ENCODE results near the gene SCGB1A1. TPM values are rescaled to one million over a fixed set of nuclear protein-coding genes. Genes with fewer than 3 reads are reported as not detected.

The SCGB1A1 gene
- total RNA-seq, 4 donors from 2014 or later = not detected

- no peak for TF ChIP-seq POLR2A (IDR thresholded peaks at IDR 0.05)
- no peak for TF ChIP-seq CTCF (IDR thresholded peaks at IDR 0.05)
- Histone ChIP-seq H3K4me1 (no peaks in the 10 kb centered on the region), H3K36me3 (no peaks in the 10 kb centered on the region), H3K9me3 (no peaks in the 10 kb centered on the region), H3K27ac (peak overlapping the region; percentile 34 to 67), H3K4me3 (no peak overlapping the region), H3K27me3 (no peaks in the 10 kb centered on the region)
- DNase-seq = no peak
- intact Hi-C loops (cut with DNase I; ENCODE audit: low total_unique reads) = no loop called here
Measured at GRCh38 chr11:62461740-62462507, 43.1 kb downstream of the SCGB1A1 start.

- TF ChIP-seq CTCF (IDR thresholded peaks at IDR 0.05) = no peak
- no peak for TF ChIP-seq POLR2A (IDR thresholded peaks at IDR 0.05)
- no peak for DNase-seq
- Histone ChIP-seq H3K4me1 (no peaks in the 10 kb centered on the region), H3K36me3 (no peaks in the 10 kb centered on the region), H3K27me3 (no peaks in the 10 kb centered on the region), H3K9me3 (no peaks in the 10 kb centered on the region), H3K4me3 (no peak overlapping the region), H3K27ac (peak overlapping the region; percentile 34 to 67)
- intact Hi-C loops (cut with DNase I; ENCODE audit: low total_unique reads) = no loop called here
Measured at GRCh38 chr11:62462508-62462892, 43.7 kb downstream of the SCGB1A1 start.

GRCh38 chr11:62463121-62463542 is 44.3 kb downstream of the SCGB1A1 start:
- H3K4me1 ChIP-seq = no peaks in the 10 kb centered on the region
- TF ChIP-seq CTCF (IDR thresholded peaks at IDR 0.05) (no peak), POLR2A (IDR thresholded peaks at IDR 0.05) (no peak)
- H3K27ac ChIP-seq = no peak overlapping the region
- DNase-seq = no peak
- intact Hi-C loops (cut with DNase I; ENCODE audit: low total_unique reads) = no loop called here
- H3K9me3 ChIP-seq = no peaks in the 10 kb centered on the region
- no peaks in the 10 kb centered on the region for H3K36me3 ChIP-seq
- H3K27me3 ChIP-seq = no peaks in the 10 kb centered on the region
- H3K4me3 ChIP-seq = no peak overlapping the region

- H3K27ac ChIP-seq = no peak overlapping the region
- TF ChIP-seq POLR2A (IDR thresholded peaks at IDR 0.05) = no peak
- TF ChIP-seq CTCF (IDR thresholded peaks at IDR 0.05) = no peak
- no peak for DNase-seq
- no peaks in the 10 kb centered on the region for H3K36me3 ChIP-seq
- no peaks in the 10 kb centered on the region for H3K4me1 ChIP-seq
- no peak overlapping the region for H3K4me3 ChIP-seq
- intact Hi-C loops (cut with DNase I; ENCODE audit: low total_unique reads) = no loop called here
- no peaks in the 10 kb centered on the region for H3K27me3 ChIP-seq
- no peaks in the 10 kb centered on the region for H3K9me3 ChIP-seq
Measured at GRCh38 chr11:62464655-62465054, 45.8 kb downstream of the SCGB1A1 start.

- no peak for DNase-seq
- no peaks in the 10 kb centered on the region for H3K4me1 ChIP-seq
- TF ChIP-seq CTCF (IDR thresholded peaks at IDR 0.05) (no peak), POLR2A (IDR thresholded peaks at IDR 0.05) (no peak)
- intact Hi-C loops (cut with DNase I; ENCODE audit: low total_unique reads) = no loop called here
- H3K9me3 ChIP-seq = no peaks in the 10 kb centered on the region
- no peaks in the 10 kb centered on the region for H3K36me3 ChIP-seq
- no peak overlapping the region for H3K27ac ChIP-seq
- no peaks in the 10 kb centered on the region for H3K27me3 ChIP-seq
- no peak overlapping the region for H3K4me3 ChIP-seq
Measured at GRCh38 chr11:62466444-62466843, 47.6 kb downstream of the SCGB1A1 start.

Data from uterus (tissue), 4 donors.